IMR-90 (cell line): ENCODE measurements around the gene TMEM92. TPM values are rescaled to one million over a fixed set of nuclear protein-coding genes. Genes with fewer than 3 reads are reported as not detected.

ENCODE experiments used
- ATAC-seq: fragments of 200-7000 bp; cut with Tn5 transposase; 2 replicates; pipeline ENCODE4 v1.9.1; 2020; ENCODE audit warnings: low read depth, mild to moderate bottlenecking, moderate library complexity
- BruUV-seq: library from RNA; stranded (reverse); fragments of 400-500 nt; replicated peaks from 2 replicates; lab custom pipeline; 2021; lab: Mats Ljungman, UMichigan
- CTCF ChIA-PET: fragments of 300-600 bp; formaldehyde crosslinking; extraction: SDS; loops from one replicate; lab custom pipeline; 2021; ENCODE audit warnings: antibody characterized with exemption; lab: Yijun Ruan, JAX
- POLR2A ChIA-PET: fragments of 300-600 bp; sonication (Branson Sonifier 250); formaldehyde crosslinking; loops from one replicate; lab custom pipeline; 2022; ENCODE audit warnings: antibody characterized with exemption; ENCODE audit not compliant: unreplicated experiment; lab: Charles Lee
- DNase-seq: peaks from one replicate; pipeline ENCODE4 v3.0.0; 2013
- H2AFZ ChIP-seq: replicated peaks from 2 replicates; pipeline ENCODE3; 2013; ENCODE audit warnings: low read length, mild to moderate bottlenecking; ENCODE audit not compliant: poor library complexity
- H2AK5ac ChIP-seq: 2 replicates; pipeline ENCODE4 v1.6.1; 2013; ENCODE audit warnings: low read depth, low read length, inconsistent platforms
- H2AK9ac ChIP-seq: replicated peaks from 2 replicates; pipeline ENCODE3; 2013; ENCODE audit warnings: mild to moderate bottlenecking, low read depth, low read length, moderate library complexity; ENCODE audit not compliant: poor library complexity
- H2BK120ac ChIP-seq: 2 replicates; pipeline ENCODE4 v1.6.1; 2013; ENCODE audit warnings: low read depth, low read length, inconsistent platforms
- H2BK15ac ChIP-seq: 3 replicates; pipeline ENCODE4 v1.6.1; 2013; ENCODE audit warnings: low read depth, low read length, inconsistent platforms
- H2BK20ac ChIP-seq: 2 replicates; pipeline ENCODE4 v1.6.1; 2013; ENCODE audit warnings: low read depth, mild to moderate bottlenecking, inconsistent platforms, low read length, moderate library complexity
- H2BK5ac ChIP-seq: 2 replicates; pipeline ENCODE4 v1.6.1; 2013; ENCODE audit warnings: mild to moderate bottlenecking, low read depth, low read length, inconsistent platforms; ENCODE audit not compliant: poor library complexity, severe bottlenecking
- H3K14ac ChIP-seq: replicated peaks from 2 replicates; pipeline ENCODE4 v1.6.1; 2013; ENCODE audit warnings: low read depth, low read length, inconsistent platforms
- H3K18ac ChIP-seq: 2 replicates; pipeline ENCODE4 v1.6.1; 2013; ENCODE audit warnings: low read depth, low read length, control low read depth
- H3K23ac ChIP-seq: 2 replicates; pipeline ENCODE4 v1.6.1; 2013; ENCODE audit warnings: low read depth, low read length, inconsistent platforms
- H3K27ac ChIP-seq: 2 replicates; pipeline ENCODE4 v1.5.1; 2013; ENCODE audit warnings: mild to moderate bottlenecking, control low read depth, low read length; ENCODE audit not compliant: insufficient read depth
- H3K27me3 ChIP-seq: 2 replicates; pipeline ENCODE4 v1.6.1; 2013; ENCODE audit warnings: low read length; ENCODE audit not compliant: control insufficient read depth, insufficient read depth
- H3K36me3 ChIP-seq: 2 replicates; pipeline ENCODE4 v1.6.1; 2013; ENCODE audit warnings: low read length, mixed read lengths; ENCODE audit not compliant: control insufficient read depth, insufficient read depth
- H3K4ac ChIP-seq: 2 replicates; pipeline ENCODE4 v1.6.1; 2013; ENCODE audit warnings: low read depth, low read length, inconsistent platforms
- H3K4me1 ChIP-seq: 2 replicates; pipeline ENCODE4 v1.6.1; 2013; ENCODE audit warnings: low read length, mixed read lengths; ENCODE audit not compliant: control insufficient read depth, insufficient read depth
- H3K4me2 ChIP-seq: 2 replicates; pipeline ENCODE4 v1.6.1; 2013; ENCODE audit warnings: low read depth, mild to moderate bottlenecking, control low read depth, low read length, moderate library complexity
- H3K4me3 ChIP-seq: 2 replicates; pipeline ENCODE4 v1.5.1; 2013; ENCODE audit warnings: low read depth, mild to moderate bottlenecking, control low read depth, low read length, moderate library complexity; ENCODE audit not compliant: insufficient read depth
- H3K56ac ChIP-seq: 2 replicates; pipeline ENCODE4 v1.6.1; 2013; ENCODE audit warnings: low read length, inconsistent platforms; ENCODE audit not compliant: insufficient read depth; ENCODE audit errors: extremely low read depth
- H3K79me1 ChIP-seq, 2 experiments: 2 replicates each; pipeline ENCODE4 v1.6.1; 2013; ENCODE audit warnings: low read length in 2 of 2, inconsistent platforms in 1 of 2, low read depth in 1 of 2
- H3K9ac ChIP-seq: 2 replicates; pipeline ENCODE4 v1.6.1; 2013; ENCODE audit warnings: low read depth, low read length, control low read depth
- H3K9me1 ChIP-seq: 2 replicates; pipeline ENCODE4 v1.6.1; 2013; ENCODE audit warnings: low read length, inconsistent platforms; ENCODE audit not compliant: insufficient read depth
- H3K9me3 ChIP-seq: 2 replicates; pipeline ENCODE4 v1.6.1; 2013; ENCODE audit warnings: low read length; ENCODE audit not compliant: control insufficient read depth, insufficient read depth
- H4K20me1 ChIP-seq: 2 replicates; pipeline ENCODE4 v1.6.1; 2013; ENCODE audit warnings: low read length, inconsistent platforms; ENCODE audit not compliant: insufficient read depth
- H4K5ac ChIP-seq: 2 replicates; pipeline ENCODE4 v1.6.1; 2013; ENCODE audit warnings: mild to moderate bottlenecking, low read depth, low read length, control low read depth
- H4K8ac ChIP-seq, 2 experiments: 2 replicates each; pipeline ENCODE4 v1.6.1; 2013; ENCODE audit warnings: low read depth in 2 of 2, low read length in 2 of 2, control low read depth in 1 of 2, inconsistent platforms in 1 of 2
- H4K91ac ChIP-seq: 2 replicates; pipeline ENCODE4 v1.6.1; 2013; ENCODE audit warnings: low read depth, low read length, inconsistent platforms; ENCODE audit not compliant: insufficient read depth
- CHD1 ChIP-seq: IDR thresholded peaks from 2 replicates; pipeline ENCODE4 v1.6.1; 2012; ENCODE audit warnings: low read depth, low read length, improper control_type of control experiment
- WGBS, 2 experiments: methylation state at CpG; one replicate each; pipeline versions ENCODE4 v1.1.5 to v1.1.7; 2013; ENCODE audit warnings: missing lambda C conversion rate in 2 of 2; ENCODE audit not compliant: insufficient read length in 1 of 2; ENCODE audit errors: extremely low coverage in 2 of 2; 5-methylcytosine and 5-hydroxymethylcytosine counted together
- dilution Hi-C: fragments of 300-500 bp; cut with HindIII; formaldehyde crosslinking; loops from one replicate; pipeline ENCODE4 v1.14.3; 2018; ENCODE audit warnings: low sequenced_read_pairs; ENCODE audit not compliant: unreplicated experiment
- in situ Hi-C: fragments of 300-500 bp; cut with MboI; formaldehyde crosslinking; loops from 3 replicates; pipeline ENCODE4 v1.14.3; 2019; ENCODE audit warnings: low sequenced_read_pairs, inconsistent platforms, mixed read lengths
- intact Hi-C: fragments of 100-400 bp; cut with micrococcal nuclease; formaldehyde crosslinking; loops from 2 replicates; pipeline ENCODE4 v1.10.0; 2022
- polyA plus RNA-seq, 3 experiments: library from polyadenylated mRNA; depleted of rRNA; stranded (reverse); fragments of >200 nt; gene quantifications; 2 replicates each; pipeline ENCODE4 v1.2.3, GENCODE V29; 2012; ENCODE audit warnings: low replicate concordance in 1 of 3
- total RNA-seq: library from RNA; depleted of rRNA; stranded (reverse); fragments of >200 nt; gene quantifications from 2 replicates; pipeline ENCODE4 v1.2.3, GENCODE V29; 2012

Gene TMEM92
- total and polyA plus RNA-seq, 2 of the 4 experiments (the other 2 are of a cell fraction) = 0.18 to 1.7 TPM

- no peak for TF ChIP-seq CHD1
- no peak for ATAC-seq
- Histone ChIP-seq H3K27ac (no peak overlapping the region), H4K5ac (no peak overlapping the region), H2AFZ (no peak overlapping the region), H3K56ac (no peak overlapping the region), H3K4me3 (no peak overlapping the region), H3K9ac (no peak overlapping the region), H2BK15ac (no peak overlapping the region), H3K4me2 (no peak overlapping the region), H2AK5ac (0 out of 2 replicates have a peak overlapping the region, but pooled peaks have one; percentile 13), H3K23ac (no peak overlapping the region), H3K27me3 (no peaks in the 10 kb centered on the region), H3K36me3 (peaks cover 30% of the 10 kb centered on the region), H2BK20ac (no peak overlapping the region), H3K4ac (no peak overlapping the region), H4K91ac (no peak overlapping the region), H3K4me1 (peaks cover 13% of the 10 kb centered on the region), H3K79me1 (peaks cover 13 to 26% of the 10 kb centered on the region in 2 experiments), H3K14ac (no peak overlapping the region), H4K8ac (no peak overlapping the region), H3K9me3 (no peaks in the 10 kb centered on the region), H4K20me1 (no peaks in the 10 kb centered on the region), H3K9me1 (peaks cover 23% of the 10 kb centered on the region), H2AK9ac (no peak overlapping the region), H2BK120ac (no peak overlapping the region), H2BK5ac (no peak overlapping the region), H3K18ac (no peak overlapping the region)
- CTCF ChIA-PET = interaction anchor here (1.4 kb wide), 1 partner anchor 103 kb away, joined by 3 read pairs; no protein-coding TSS in a partner anchor
- intact Hi-C loops (no loop called here), in situ Hi-C loops (loop anchor here (10.0 kb wide), 1 partner anchor 107 kb away; no protein-coding TSS in a partner anchor), dilution Hi-C loops (no loop called here)
- no peak for DNase-seq
- BruUV-seq = no TSS peak
- POLR2A ChIA-PET = interaction anchor here (0.6 kb wide), 1 partner anchor 97 kb away, joined by 8 read pairs; no protein-coding TSS in a partner anchor
- whole genome bisulfite sequencing, 2 experiments = 87% methylated on average over 3 of the region's 4 CpGs; no CpG with 5 or more reads in 1 of the 2 experiments
Measured at GRCh38 chr17:50281739-50282401, 7.6 kb downstream of the TMEM92 start.
